ENCODE data around the gene MRPL17.

MRPL17 gene

GRCh38 chr11:6630632-6631291 is 52.4 kb downstream of the MRPL17 start:
- no peak for DNase-seq

Measured in kidney glomerular epithelial cell (primary cell).